Pons (tissue), 1 donor: ENCODE measurements around the gene SHQ1.
A peak's percentile ranks its signal among the peaks of the same experiment; 100 is the strongest.
"Not testable (repeated sequence)": the region's sequence is repeated elsewhere in the genome, so short reads cannot be mapped to it uniquely, and the experiment has no call there.

Experiments used
- DNase-seq: peaks from one replicate; pipeline ENCODE4 v3.0.0-alpha.2; 2016; ENCODE audit warnings: low spot score

The SHQ1 gene

GRCh38 chr3:72748659-72749058 lies 99.6 kb downstream of the SHQ1 start:
- DNase-seq: no peak

DNA sequence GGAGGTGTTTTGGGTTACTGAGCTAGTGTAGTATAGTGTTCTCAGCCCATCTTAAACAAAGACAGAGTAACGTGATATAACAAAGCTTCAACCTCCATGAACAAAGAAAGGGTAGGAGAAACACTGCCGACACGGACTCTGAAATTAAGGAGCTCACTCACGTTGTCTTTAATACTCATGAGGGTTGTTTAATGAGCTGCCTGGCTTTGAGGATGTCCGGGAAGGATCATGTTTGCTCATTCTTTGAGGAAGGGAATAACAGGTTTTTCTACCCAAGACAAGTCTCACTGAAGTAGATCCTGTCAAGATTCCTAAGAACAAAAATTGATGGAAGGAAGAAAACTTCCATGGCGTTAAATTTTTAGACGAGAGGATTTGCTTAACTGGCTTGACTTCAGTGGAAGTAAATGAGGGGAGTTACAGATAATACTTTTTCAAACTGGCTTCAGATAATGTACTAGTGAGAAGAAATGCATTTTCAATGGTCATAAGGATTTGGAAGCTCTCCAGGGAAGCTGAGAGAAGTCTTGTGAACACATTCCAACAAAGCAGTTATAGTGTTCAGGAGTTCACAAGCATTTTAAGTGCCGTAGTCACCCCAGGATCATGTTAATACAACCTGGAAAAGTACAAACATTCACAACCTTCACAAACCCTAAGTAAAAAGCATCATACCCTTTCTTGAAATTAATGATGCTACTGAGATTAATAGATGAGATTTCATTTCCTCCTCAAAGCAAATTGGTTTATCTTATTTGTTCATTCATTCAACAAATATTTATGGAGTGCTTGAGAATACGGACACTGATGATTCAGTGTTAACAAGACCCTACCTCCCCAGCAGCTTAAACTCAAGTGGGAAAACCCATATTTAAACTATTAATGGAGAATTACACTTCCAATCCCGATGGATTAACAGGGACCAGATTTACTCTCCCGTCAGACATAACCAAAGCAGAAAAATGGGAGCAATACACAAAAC lies 101.5 kb downstream of the SHQ1 start:
- DNase-seq: no peak

DNA sequence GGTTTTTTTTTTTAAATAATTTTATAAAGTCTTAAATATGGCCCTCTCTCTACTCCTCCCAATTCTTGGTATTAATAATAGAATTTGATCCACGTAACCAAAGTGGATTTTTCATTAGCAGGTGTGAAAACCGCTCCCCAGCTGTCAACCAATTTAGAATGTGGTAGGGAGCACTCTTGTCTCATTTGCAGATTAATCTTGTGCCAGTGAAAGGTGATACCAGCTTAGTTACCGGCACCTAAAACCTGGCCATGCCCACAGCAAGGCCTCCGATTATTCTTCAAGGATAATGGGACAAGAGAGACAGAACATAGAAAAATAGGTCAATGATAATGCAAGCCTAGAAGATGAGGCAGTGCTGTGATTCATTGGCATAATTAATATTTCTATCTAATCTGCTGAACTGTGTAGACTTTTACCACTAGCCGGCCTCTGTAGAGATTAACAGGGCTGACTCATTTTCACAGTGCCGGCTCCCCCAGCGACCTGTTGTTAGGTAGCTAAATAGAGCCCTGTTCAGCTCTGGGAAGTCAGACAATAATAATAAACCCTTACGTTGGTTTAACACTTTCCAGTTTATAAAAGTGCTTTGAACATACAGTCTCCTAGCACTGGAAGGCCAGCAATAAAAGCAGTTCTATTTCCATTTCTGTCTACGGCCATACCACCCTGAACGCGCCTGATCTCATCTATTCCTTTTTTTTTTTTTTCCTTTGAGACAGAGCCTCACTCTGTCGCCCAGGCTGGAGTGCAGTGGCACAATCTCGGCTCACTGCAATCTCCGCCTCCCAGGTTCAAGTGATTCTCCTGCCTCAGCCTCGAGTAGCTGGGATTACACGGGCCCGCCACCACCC lies 102.9 kb downstream of the SHQ1 start:
- no peak for DNase-seq

GRCh38 chr3:72744330-72744729 lies 103.9 kb downstream of the SHQ1 start:
- no peak for DNase-seq

- peak; percentile 36 for DNase-seq
These were observed 108.4 kb downstream of the SHQ1 start for GRCh38 chr3:72739531-72740466.

GRCh38 chr3:72738752-72739530 lies 109.3 kb downstream of the SHQ1 start:
- no peak for DNase-seq

- not testable (repeated sequence) for DNase-seq
These were observed 113.2 kb downstream of the SHQ1 start for GRCh38 chr3:72735072-72735471.

GRCh38 chr3:72733676-72734075 lies 114.6 kb downstream of the SHQ1 start:
- no peak for DNase-seq

DNA sequence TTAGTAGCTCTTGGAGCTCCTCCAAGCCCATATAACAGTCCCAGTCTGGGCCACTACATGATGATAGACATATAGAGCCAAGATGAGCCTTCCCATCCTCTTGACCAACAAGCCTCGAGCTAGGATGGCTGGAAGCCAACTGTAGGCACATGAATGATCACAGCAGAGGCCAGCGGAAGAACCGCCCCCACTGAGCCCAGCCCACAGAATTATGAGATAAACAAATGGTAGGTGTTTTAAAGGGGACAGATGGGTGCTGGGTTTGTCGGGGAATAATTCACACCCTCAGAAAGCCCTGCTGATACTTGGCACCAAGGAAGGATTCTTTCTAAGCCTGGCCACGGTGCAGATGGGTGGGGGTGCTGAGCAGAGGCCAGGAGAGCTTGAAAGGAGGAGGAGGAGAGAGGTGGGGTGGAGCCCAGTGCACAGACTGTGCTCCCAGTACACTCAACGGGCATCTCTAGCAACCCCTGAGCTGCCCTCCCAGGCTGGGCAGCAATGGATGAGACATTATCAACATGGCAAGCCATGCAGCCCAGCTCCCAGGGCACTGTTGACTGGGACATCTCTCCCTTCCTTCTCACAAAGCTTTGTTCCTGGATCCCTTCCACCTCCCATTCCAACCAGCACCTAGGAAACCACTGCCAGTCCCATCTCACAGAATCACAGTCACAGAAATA lies 115.4 kb downstream of the SHQ1 start:
- not testable (repeated sequence) for DNase-seq

DNA sequence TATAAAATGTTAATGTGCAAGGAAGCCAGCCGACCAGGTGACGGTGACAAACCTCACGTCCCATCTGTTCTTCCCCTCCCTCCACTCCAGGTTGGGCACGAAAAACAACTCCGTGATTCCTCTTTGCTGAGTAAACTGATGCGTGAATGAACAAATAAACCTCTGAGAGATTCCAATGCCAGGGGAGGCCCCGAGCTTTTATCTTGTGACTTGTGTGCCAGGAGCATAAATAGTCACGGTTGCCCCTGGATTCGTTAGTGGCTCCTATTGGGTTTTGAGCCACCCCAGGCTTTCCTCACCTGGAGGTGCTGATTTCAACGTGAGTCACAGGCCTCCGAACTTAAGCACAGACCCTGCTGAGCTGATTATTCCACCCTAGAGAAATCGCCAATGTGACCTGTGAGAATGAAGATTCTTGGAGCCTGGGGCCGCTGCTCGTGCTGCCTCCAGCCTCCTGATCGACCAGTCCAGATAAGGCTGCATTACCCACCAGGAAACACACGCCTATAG lies 119.2 kb downstream of the SHQ1 start:
- DNase-seq: no peak

DNA sequence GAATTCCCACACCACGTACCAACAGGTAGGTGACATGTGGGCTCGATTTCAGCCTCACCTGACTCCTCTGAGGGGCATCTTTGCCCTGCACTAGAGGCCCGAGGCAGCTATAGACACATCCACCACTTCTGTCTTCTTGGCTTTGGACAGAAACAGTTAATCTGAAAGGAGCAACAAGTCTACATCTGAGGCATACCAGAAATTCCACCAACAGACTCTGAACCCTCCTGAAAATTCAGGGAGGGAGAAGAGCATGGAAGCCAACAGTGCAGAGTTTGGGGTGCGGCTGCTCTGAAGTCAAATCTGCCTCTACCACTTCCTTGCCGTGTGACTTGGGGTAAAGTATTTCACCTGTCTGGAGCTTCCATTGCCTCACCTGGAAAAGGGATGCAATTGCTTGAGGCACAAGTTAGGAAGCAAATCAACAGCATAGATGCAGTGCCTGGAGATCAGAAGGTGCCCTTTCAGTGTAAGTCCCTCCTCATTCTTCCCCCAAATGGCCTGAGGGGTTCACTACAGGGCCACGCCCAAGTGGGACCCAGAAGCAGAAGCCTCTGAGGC lies 119.8 kb downstream of the SHQ1 start:
- DNase-seq: no peak

GRCh38 chr3:72727726-72728125 lies 120.5 kb downstream of the SHQ1 start:
- no peak for DNase-seq

DNA sequence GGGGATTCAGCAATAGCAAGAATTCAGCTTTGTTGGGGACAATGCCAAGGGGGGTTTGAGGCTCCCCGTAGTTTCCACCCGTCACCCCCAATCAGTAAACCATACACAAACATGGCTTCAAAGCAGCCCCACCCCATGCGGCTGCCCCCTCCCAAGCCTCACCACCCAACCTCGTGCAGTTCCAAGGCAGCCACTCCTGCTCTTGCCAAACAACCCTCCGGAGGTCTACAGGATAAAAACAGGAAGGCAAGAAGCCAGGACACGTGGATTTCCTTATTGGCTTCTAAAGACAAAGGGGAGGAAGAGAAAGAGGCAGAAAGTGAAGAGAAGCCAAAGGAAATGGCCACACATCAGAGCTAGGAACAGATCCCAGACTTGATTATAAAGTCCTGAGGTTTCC lies 121.1 kb downstream of the SHQ1 start:
- no peak for DNase-seq

- no peak for DNase-seq
These were observed 123.0 kb downstream of the SHQ1 start for GRCh38 chr3:72725229-72725628.

- no peak for DNase-seq
These were observed 124.2 kb downstream of the SHQ1 start for GRCh38 chr3:72724070-72724469.

DNA sequence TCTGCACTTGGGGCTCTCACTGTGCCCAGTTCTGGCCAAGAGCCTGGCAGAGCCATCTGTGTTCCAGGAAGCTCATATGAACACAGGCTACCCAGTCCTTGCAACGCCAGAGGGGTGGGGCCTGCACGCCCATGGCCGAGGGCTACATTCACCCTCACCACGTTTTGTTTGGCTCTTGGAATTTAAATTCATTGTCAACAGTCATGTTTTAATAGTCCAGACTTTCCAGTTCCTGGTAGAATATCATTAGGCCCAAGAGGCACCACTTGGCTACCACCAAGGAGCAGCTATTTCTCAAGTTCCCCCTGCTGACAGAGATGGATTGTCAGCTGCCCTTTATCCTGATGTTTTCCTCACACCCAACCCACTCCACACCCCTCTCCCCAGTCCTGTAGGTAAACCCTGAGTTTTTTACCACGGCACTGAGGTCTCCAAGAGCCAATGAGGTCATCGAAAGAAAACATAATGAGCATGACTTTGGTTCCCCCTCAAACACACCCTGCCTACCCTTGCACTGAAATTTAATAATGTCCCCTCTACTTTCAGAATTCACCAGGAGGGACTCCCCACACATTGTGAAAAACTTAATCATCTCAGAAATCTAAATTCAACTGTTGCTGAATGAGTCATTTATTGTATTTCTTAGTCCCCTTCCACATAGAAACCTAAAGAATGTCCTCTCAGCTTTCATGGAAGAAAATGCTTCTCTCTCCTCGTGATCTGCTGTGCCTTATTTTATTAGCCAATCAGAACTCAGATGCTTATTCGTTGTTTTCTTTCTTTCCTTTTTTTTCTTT lies 125.1 kb downstream of the SHQ1 start:
- no peak for DNase-seq

GRCh38 chr3:72721683-72722381 lies 126.4 kb downstream of the SHQ1 start:
- DNase-seq: no peak

DNA sequence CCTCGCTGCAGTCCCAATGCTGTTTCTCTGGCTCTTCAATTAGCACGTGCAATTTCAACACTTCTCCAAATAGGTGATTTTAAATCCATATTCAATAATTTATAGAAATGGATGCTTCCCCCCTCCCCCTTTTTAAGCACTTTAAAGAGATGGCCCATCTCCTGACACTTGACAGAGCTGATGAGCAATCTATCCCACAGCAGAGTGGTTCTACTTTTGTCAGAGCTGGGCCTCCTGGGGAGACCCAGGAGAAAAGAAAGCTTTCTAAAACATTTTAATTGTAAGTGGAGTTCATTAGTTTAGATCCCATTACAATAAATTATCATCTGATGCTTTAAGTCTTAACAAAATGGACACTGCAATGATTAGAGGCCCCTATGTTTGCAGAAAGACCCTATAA lies 127.7 kb downstream of the SHQ1 start:
- no peak for DNase-seq
